ENCODE measurements around the gene POLR2J.
A peak's percentile ranks its signal among the peaks of the same experiment; 100 is the strongest.

Gene POLR2J

GRCh38 chr7:102450242-102450641 lies 28.5 kb downstream of the POLR2J start:
- peak; percentile 20 for DNase-seq
- in situ Hi-C loops (cut with MboI; ENCODE audit: low pct_unique_long_range_greater_than_20kb, low sequenced_read_pairs) = loop anchor here (25.0 kb wide), 1 partner anchor 888 kb away; no protein-coding TSS in a partner anchor

- in situ Hi-C loops (cut with MboI; ENCODE audit: low pct_unique_long_range_greater_than_20kb, low sequenced_read_pairs) = no loop called here
- no peak for DNase-seq
These were observed 29.6 kb downstream of the POLR2J start for GRCh38 chr7:102449136-102449535.

- in situ Hi-C loops (cut with MboI; ENCODE audit: low pct_unique_long_range_greater_than_20kb, low sequenced_read_pairs) = no loop called here
- no peak for DNase-seq
These were observed 31.4 kb downstream of the POLR2J start for GRCh38 chr7:102447311-102447710.

GRCh38 chr7:102446387-102447156 lies 32.1 kb downstream of the POLR2J start:
- no peak for DNase-seq
- in situ Hi-C loops (cut with MboI; ENCODE audit: low pct_unique_long_range_greater_than_20kb, low sequenced_read_pairs) = no loop called here

GRCh38 chr7:102445674-102446071 lies 33.0 kb downstream of the POLR2J start:
- in situ Hi-C loops (cut with MboI; ENCODE audit: low pct_unique_long_range_greater_than_20kb, low sequenced_read_pairs) = no loop called here

GRCh38 chr7:102444961-102445673 lies 33.6 kb downstream of the POLR2J start:
- in situ Hi-C loops (cut with MboI; ENCODE audit: low pct_unique_long_range_greater_than_20kb, low sequenced_read_pairs) = no loop called here
- DNase-seq = no peak

More at GRCh38 chr7:102445674-102446071, 33.0 kb downstream of the POLR2J start:
- no peak for DNase-seq

GRCh38 chr7:102439963-102440795 lies 38.5 kb downstream of the POLR2J start:
- in situ Hi-C loops (cut with MboI; ENCODE audit: low pct_unique_long_range_greater_than_20kb, low sequenced_read_pairs) = no loop called here
- no peak for DNase-seq

GRCh38 chr7:102436118-102436517 lies 42.6 kb downstream of the POLR2J start:
- DNase-seq = no peak

GRCh38 chr7:102434039-102434486 lies 44.7 kb downstream of the POLR2J start:
- no peak for DNase-seq
- in situ Hi-C loops (cut with MboI; ENCODE audit: low pct_unique_long_range_greater_than_20kb, low sequenced_read_pairs) = no loop called here

More at GRCh38 chr7:102436118-102436517, 42.6 kb downstream of the POLR2J start:
- in situ Hi-C loops (cut with MboI; ENCODE audit: low pct_unique_long_range_greater_than_20kb, low sequenced_read_pairs) = no loop called here

- in situ Hi-C loops (cut with MboI; ENCODE audit: low pct_unique_long_range_greater_than_20kb, low sequenced_read_pairs) = no loop called here
These were observed 45.3 kb downstream of the POLR2J start, which contains the start of gene ORAI2 for GRCh38 chr7:102433219-102434038. Gene ORAI2 (plus strand): TSS chr7:102433575. CDS start chr7:102438957, 5,382 bp downstream.

GRCh38 chr7:102432442-102433218 lies 46.1 kb downstream of the POLR2J start:
- in situ Hi-C loops (cut with MboI; ENCODE audit: low pct_unique_long_range_greater_than_20kb, low sequenced_read_pairs) = no loop called here

More at GRCh38 chr7:102433219-102434038, 45.3 kb downstream of the POLR2J start, which contains the start of gene ORAI2:
- peak; percentile 51 for DNase-seq

GRCh38 chr7:102431617-102432298 lies 47.0 kb downstream of the POLR2J start:
- in situ Hi-C loops (cut with MboI; ENCODE audit: low pct_unique_long_range_greater_than_20kb, low sequenced_read_pairs) = no loop called here
- DNase-seq = peak; percentile 72

More at GRCh38 chr7:102432442-102433218, 46.1 kb downstream of the POLR2J start:
- no peak for DNase-seq

GRCh38 chr7:102429141-102429899 lies 49.4 kb downstream of the POLR2J start:
- DNase-seq = no peak
- in situ Hi-C loops (cut with MboI; ENCODE audit: low pct_unique_long_range_greater_than_20kb, low sequenced_read_pairs) = no loop called here

GRCh38 chr7:102427019-102427405 lies 51.7 kb downstream of the POLR2J start:
- no peak for DNase-seq
- in situ Hi-C loops (cut with MboI; ENCODE audit: low pct_unique_long_range_greater_than_20kb, low sequenced_read_pairs) = no loop called here

- DNase-seq = peak; percentile 28
- in situ Hi-C loops (cut with MboI; ENCODE audit: low pct_unique_long_range_greater_than_20kb, low sequenced_read_pairs) = no loop called here
These were observed 52.3 kb downstream of the POLR2J start for GRCh38 chr7:102426268-102427018.
